GM18873 (cell line): ENCODE measurements around the gene LHPP.

Experiments
- ATAC-seq: cut with Tn5 transposase; IDR thresholded peaks from one replicate; pipeline ENCODE4 v1.9.1; 2021; ENCODE audit warnings: mild to moderate bottlenecking, moderate library complexity, moderate number of reproducible peaks; ENCODE audit not compliant: unreplicated experiment, low FRiP score

The LHPP gene

DNA sequence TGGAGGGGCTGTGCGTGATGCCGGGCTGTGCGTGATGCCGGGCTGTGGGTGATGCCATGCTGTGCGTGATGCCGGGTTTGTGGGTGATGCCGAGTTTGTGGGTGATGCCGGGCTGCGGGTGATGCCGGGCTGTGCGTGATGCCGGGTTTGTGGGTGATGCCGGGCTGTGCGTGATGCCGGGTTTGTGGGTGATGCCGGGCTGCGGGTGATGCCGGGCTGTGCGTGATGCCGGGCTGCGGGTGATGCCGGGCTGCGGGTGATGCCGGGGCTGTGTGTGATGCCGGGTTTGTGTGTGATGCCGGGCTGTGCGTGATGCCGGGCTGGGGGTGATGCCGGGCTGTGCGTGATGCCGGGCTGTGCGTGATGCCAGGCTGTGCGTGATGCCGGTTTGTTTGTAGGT, 153.6 kb downstream of the LHPP start:
- no peak for ATAC-seq

DNA sequence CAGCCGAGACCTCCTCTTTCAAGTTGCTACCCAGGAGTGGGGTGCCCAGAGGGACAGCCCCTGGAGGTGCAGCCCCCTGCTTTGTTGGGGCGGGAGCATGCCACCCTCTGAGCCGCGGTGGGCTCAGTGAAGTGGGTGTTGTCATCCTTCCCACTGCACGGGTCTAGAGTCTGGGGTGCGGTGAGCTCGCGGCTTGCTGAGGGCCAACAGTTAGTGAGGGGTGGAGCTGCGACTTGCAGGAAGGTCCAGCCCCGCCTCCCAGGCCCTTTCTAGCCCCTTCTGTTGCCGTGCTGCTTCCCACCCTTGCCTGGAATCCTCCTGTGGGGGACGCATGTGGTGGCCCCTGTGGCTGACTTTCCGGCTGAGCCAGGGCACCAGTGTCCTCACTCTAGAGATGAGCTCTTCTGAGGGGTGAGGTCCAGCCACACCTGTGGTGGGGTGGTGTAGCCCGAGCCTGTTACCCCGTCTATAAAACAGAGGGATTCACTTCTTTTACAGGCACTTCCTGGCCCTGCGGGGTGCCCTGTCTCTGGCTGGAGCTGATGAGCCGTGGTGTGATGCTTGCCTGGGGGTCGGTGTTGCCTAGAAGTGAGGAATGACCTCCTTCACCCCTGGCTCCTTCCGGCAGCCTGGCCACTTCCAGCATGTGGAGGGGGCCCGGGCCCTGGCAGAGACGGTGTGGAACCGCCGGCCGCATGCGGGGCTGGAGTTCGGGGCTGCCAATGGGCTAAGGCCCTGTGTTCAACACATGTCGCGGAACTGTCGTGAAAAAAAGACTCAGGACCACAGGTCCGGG, 154.6 kb downstream of the LHPP start:
- no peak for ATAC-seq

DNA sequence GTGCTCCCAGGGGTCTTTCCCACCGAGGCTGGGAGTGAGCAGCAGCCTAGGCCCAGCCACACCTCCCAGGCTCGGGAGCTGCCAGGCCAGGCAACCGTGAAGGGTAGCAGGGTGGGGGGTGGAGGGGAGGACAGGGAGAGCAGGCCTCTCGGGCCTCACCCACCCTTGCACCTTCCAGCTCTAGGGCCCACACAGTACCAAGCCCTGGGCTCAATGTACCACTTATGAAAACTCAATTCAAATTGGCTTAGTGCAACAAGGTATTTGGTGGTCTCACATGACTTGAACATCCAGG, 155.2 kb downstream of the LHPP start:
- no peak for ATAC-seq

DNA sequence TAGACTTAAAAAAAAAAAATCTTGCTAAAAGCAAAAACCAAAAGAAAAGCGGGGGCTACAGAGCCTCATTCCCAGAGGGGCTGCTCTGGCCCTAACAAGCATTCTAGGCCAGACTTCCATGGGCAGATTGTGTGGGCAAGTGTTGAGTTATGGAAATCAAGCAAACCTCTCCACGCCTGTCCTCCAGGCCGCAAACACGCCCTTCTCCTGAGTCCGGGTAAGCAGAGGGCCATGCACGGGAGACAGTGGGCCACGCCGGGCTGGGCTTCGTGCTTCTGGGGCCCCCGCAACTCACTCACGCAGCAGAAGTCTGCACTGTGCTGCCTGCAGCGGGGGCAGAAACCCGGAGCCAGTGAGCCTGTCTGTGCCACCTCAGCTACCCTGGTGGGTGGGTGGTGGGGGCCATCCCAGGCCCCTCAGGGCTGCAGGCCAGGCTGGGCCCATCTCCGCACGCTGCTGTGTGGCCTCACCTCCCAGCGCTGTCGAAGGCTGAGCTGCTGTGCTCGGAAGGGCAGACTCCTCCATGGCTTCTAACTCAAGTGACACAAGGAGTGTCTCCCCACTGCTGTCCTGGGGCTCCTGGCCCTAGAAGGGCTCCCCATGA, 156.9 kb downstream of the LHPP start:
- peak; percentile 7 for ATAC-seq

DNA sequence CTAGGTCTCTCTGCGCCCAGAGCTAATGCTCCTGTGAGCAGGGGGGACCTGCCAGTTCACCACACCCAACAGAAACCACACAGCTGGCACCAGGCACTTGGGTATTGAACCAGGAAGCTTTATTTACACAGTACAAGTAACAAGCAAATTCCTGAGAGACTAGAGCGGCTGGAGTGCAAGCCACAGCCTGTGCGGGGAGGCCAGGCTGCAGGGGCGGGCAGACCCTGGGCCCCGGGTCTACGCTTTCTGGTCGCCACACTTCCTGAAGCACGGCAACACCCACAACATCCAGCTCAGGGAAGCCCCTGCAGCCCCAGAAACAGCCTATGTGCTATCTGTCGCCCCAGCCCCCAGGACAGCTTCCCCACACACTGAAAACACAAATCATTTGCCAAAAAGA, 157.6 kb downstream of the LHPP start:
- ATAC-seq, result peak; percentile 32

DNA sequence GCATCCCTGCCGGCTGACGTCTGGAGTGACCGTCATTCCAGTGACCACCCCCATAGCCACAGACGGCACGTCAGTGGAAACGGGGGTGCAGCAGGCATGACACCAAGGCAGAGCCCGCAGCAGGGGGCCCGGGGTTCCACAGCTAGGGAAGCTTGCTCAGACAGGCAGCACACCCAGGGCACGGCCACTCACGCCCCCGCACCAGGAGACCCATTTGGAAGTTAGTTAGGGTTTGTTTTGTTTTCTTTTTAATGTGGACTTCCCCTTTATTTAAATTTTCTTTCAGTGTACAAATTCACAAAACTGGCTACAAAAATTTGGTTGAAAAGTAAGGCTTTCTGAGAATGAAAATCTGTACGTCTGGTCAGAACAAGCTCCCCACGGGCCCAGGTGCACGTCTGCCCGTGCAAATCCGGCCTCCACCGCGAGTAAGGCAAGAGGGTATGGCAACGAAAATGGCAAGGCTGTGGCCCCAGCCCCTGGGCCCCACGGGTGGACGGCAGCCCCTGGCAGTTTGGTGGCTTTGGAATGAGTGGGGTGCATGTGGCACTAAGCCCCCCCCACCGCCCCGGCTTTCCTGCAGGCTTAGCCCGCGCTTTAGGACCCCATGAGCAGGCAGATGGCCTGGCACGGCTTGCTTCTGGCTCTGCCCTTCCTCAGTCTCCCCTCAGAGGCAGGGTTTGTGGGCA, 158.3 kb downstream of the LHPP start:
- ATAC-seq, result peak; percentile 43

DNA sequence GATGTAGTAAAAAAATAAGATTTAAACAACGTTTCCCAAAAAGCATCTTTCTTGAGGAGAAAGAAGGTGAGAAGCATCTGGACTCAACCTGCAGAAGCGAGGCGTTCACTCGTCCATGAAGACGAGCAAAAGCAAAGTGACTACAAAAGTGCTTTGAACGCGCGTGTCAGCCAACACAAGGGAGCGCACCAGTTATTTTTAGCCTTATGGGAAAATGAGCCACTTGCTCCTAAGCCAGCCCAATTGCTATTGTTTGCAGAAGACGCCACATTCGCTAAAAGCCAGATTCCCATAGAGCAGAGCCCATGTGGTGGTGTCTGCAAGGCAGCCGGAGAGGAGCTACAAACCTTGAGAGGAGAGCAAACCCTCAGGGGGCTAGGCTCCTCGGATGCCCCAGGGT, 160.0 kb downstream of the LHPP start:
- ATAC-seq, result no peak

DNA sequence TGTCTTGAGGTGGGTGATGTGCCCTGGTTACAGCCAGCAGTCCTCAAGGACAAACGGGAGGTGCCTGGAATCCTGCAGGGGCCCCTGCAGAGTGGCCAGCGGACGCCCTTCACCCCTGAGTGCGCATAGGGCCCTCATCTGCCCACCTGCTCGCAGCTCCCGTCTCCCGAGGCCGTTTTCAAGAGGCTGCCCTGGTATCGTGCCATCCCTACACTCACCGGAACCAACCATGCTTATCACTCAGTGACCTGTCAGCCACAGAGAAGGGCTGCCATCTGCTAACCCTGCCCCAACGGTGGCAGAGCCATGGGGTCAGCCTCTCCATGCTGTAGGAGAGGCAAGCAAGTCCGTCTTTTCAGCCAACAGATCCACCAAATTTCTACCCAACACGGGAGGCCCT, 160.5 kb downstream of the LHPP start:
- ATAC-seq, result no peak

DNA sequence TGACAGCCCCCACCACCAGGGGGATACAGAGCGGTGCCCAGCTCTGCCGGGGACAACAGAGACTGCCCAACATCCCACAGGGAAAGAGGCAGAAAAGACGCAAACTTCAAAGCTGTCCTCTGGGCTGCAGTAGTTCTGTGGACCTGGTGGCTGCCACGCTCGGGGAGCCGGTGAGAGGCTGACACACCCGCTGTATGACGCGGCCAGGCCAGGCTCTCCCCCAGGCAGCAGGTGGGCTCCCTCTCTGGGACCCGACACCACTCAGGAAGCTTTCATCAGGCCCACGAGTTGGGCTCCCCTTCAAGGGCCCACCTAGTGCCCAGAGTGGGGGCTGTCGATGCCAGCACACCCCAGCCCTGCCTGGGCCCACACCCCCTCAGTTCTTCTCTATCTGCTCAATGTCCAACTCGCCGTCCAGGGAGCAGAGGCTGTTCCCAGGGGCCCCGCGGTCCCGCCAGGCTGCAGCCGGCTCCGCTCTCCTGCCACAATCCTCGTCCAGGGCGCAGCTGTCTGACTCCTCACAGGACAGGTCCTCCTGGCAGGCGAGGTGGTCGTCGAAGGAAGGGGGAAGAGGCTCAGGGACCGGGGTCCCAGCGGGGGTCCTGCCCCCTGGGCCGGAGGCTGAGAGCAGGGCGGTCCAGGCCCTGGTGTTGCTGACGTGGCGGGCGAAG, 161.4 kb downstream of the LHPP start:
- no peak for ATAC-seq

DNA sequence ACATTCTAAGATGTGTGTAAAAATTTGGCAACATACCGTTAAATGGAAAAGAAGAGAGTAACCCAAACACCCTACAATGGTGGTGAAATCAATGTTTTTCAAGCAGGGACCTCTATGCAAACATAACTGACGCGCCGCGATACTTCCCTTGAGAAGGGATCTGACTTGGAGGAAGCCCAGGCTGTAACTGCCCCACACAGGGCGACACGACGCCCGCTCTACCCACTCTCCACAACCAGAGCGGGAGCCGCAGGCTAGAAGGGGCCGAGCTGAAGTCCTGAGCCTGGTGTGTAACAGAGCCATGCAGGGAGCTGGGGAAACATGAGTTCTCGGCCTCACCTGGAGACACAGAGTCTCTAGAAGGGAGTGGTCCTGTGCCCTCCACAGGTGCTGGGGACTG, 162.4 kb downstream of the LHPP start:
- ATAC-seq, result no peak

DNA sequence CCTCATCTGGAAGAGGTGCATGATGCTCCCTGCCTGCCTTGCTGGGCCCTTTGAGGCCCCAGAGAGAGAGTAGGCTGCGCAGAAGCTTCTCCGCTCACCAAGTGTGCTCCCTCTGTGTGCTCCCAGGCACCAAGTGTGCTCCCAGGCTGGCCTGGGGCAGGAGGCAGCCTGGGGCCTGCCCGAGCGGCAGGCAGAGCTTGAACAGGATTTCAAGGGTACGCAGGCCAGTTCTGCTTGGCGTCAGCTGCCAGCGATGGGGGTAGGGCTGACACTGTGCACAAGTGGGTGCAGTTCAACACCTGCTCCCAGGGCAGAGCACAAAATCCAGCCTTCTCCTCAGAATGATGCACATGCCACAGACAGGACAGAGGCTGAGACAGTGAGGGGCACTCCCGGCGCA, 162.8 kb downstream of the LHPP start:
- ATAC-seq, result no peak

DNA sequence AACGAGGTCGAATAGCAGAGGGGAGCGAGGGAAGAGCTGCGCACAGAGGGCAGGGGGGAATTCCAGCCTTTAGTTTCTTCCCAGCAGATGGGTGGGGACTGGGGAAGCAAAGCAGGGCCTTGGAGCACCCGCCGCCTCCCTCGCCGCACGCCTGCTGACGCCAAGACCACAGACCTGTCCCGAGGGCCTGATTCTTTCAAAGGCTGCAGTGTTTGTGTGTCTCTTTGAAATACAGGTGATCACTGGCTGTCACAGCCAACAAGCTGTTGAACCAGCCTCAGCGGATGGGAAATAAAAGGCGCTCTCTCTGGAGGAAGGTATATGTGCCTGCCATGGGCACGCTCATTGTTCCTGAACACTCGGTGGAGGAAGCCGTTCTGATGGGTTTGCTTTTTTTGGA, 163.3 kb downstream of the LHPP start:
- ATAC-seq, result no peak

DNA sequence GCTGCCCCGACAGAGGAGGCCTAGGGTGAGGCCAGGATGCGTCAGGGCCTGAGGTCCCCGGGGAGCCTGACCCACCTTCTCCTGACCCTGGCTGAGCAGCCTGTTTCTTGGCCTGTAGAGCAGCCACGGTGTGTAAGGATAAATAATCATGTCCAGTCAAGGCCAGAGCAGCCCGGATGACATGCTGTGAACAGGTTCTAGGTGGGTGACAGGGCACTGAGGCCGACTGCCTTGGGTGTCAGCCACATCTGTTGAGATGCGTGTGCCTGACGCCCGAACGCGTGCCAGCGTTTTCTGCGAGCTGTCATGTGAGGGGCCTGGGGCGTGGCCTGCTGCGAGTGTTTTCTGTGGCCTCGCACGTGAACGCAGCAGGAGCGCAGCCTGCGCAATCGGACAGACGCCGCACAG, 164.2 kb downstream of the LHPP start:
- no peak for ATAC-seq

DNA sequence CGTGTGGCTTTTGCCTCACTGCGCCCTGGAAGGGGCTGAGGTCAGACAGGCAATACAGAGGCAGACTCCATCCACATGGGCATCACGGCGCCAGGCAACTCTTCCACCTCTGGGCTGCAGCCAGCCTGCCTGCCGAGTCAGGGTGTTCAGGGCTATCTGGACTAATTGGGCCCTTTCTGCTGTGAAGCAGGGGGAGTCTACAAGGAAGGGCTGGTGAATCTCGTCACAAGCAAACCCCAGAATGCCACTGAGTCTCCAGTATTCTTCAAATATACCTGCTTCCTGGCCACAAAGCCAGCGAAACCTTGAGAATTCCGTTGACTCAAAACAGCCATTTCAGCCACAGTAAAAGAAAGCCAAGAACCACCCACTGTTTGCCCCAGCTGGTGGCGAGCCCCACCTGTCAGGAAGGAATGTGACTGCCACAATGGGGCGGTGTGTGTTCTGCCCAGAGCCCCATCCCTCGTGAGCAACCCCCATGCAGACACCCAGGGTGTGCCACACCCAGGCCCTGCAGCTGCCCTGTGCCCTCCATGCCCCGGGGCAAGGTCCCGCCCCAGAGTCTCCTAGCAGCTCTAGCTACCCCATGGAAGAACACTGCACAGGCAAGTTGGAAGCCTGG, 165.2 kb downstream of the LHPP start:
- ATAC-seq, result peak; percentile 78

DNA sequence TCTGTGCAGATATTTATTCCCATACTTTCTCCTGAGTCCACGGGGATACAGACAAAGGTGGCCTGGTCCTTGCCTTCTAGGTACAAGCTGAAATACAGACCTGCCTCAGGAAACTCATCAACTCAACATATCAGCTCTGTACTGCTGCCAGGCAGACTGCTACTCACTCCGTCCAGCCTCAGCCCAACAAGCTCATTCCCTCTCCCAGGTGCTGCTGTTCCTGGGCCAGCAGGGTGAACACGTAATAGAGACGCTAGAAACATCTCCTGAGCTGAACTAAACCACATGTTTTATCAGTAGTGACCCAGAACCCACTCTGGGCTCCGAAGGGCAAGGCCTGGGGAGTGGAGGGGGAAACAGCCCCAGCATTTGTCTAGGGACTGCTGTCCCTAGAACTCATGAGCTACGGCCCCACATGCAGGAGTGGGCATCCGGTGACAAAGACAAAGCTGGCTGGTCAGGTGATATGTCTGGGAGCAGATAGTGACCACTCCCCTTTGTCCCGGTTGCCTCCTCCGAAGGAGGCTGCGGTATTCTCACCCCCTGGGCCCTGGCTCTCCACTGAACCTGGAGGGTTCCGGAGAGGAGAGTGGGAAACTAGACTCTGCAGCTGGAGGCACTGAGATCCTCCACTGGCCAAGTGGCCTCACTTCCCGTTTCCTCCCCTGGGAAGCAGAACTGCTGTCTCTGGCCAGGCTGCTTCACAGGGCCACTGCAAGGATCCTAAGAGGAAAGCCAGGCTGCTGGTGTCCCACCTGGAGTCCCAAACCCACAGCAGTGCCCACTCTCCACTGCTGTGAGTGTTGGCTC, 166.4 kb downstream of the LHPP start:
- no peak for ATAC-seq

DNA sequence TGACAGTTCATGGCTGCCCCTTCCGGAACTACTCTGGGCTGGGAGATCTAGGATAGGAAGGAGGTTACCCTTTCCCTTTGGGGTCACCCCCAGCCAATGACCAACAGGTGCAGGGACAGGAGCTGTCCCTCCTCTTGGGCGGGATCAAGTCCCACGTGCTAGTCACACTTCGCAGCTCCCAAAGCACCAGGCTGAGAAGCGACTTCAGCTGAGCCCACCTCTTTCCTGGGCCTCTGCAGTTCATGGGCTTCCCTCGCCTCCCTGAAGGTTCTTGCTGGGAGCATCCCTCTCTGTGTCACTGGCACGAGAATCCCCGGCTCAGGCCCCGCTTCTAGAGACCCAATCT, 167.0 kb downstream of the LHPP start:
- no peak for ATAC-seq

DNA sequence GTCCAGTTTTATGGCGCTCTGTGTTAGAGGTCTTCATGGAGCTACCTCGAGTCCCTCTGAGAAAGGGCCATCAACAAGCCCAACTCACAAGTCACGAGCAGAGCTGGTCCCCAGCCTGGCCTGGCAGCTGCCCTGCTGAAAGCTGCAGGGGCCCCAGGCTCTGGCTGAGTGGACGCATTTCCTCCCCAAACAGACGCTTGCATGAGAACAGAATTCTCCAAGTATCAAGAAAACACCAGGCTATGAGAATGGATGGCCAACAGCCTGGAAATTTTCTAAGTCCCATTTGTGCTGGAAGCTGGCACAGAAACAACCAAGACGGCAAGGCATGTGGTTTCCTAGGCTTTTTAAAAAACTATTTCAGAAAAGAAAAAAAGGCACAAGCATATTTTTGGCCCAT, 167.8 kb downstream of the LHPP start:
- no peak for ATAC-seq

DNA sequence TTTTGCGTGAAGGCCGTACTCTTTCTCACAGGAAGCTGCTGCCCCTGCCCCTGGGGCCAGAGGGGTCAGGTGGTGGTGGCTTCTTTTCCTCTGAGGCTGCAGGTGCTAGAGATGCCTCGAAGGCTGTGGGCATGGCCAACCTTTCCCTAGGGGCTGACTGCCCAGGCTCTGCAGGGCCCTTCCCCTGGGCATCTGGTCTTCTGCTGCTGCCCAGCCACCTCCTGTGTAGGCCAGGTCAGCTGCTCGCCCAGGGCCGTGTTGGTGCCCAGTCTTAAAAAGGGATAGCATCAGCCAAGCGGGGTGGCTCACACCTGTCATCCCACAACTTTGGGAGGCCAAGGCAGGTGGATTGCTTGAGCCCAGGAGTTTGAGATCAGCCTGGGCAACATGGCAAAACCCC, 168.2 kb downstream of the LHPP start:
- no peak for ATAC-seq

DNA sequence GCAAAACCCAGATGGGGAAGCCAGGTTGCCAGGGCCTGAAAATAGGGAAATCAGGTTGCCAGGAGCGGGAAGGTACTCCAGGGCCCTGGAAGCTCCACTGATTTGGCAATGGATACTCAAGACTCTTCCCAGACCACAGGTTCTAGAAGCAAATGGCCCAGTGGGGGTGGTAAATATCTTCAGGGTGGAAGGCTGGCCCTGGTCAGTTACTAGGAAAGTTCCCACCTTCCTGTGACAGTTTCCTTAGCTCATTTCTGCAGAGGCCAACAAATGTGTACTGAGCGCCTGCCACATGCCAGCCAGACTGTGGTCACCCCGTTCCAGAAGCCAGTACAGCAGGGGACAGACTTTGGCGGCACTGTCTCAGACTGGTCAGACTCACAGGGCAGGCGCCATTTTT, 168.9 kb downstream of the LHPP start:
- ATAC-seq, result no peak

DNA sequence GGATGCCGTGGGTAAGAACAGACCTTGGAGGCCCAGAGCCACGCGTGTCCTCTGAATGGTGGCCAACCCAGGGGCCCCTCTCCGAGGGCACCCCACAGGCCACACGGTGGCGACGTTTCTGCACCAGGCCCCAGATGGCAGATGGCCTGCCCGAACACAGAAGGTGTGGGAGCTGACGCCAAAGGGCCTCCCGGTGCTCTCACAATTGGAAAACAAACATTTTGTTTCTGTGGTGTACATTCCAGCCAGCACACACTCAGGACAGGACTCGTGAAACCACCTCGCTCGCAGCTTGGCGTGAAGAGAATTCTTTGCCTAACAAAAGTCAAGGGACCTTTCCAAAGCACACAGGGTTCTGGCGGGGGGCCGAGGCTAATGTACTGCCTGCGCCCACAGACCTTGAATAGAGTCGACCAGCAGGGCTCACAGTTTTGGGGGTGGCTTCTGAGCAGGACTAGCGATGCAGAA, 170.5 kb downstream of the LHPP start:
- no peak for ATAC-seq
